WTC11 (cell line): Measurements from ENCODE around the gene CYREN. TPM values are rescaled to one million over a fixed set of nuclear protein-coding genes. Genes with fewer than 3 reads are reported as not detected.
"Not testable (repeated sequence)": the region's sequence is repeated elsewhere in the genome, so short reads cannot be mapped to it uniquely, and the experiment has no call there.

Experiments
- ATAC-seq: fragments of 200-7000 bp; cut with Tn5 transposase; 2 replicates; pipeline ENCODE4 v1.10.0; 2021; ENCODE audit warnings: mild to moderate bottlenecking, moderate library complexity
- CTCF ChIA-PET: fragments of 300-600 bp; sonication (Branson Sonifier 250); formaldehyde crosslinking; loops from one replicate; lab custom pipeline; 2021; ENCODE audit warnings: antibody characterized with exemption; lab: Charles Lee
- POLR2A ChIA-PET: fragments of 350-600 bp; sonication (Branson Sonifier 250); formaldehyde crosslinking; loops from one replicate; lab custom pipeline; 2021; ENCODE audit warnings: antibody characterized with exemption; lab: Charles Lee
- DNase-seq: peaks from one replicate; pipeline ENCODE4 v3.0.0; 2021; ENCODE audit warnings: low spot score
- H3K27ac Mint-ChIP-seq: 2 replicates; pipeline ENCODE4 v1.8.0; 2021; ENCODE audit warnings: mixed read lengths
- H3K27me3 Mint-ChIP-seq: 2 replicates; pipeline ENCODE4 v1.8.0; 2021; ENCODE audit warnings: low read depth, mild to moderate bottlenecking, moderate library complexity, mixed read lengths
- H3K36me3 Mint-ChIP-seq: 2 replicates; pipeline ENCODE4 v1.8.0; 2021; ENCODE audit warnings: mixed read lengths
- H3K4me1 Mint-ChIP-seq: 2 replicates; pipeline ENCODE4 v1.8.0; 2022; ENCODE audit warnings: mixed read lengths
- H3K4me3 Mint-ChIP-seq: 2 replicates; pipeline ENCODE4 v1.8.0; 2021; ENCODE audit warnings: mild to moderate bottlenecking, moderate library complexity, mixed read lengths
- H3K9me3 Mint-ChIP-seq: 2 replicates; pipeline ENCODE4 v1.8.0; 2021; ENCODE audit warnings: mixed read lengths
- CREM ChIP-seq: sonication (generic); formaldehyde crosslinking; IDR thresholded peaks from 2 replicates; pipeline ENCODE4 v1.8.1; 2022; ENCODE audit warnings: mild to moderate bottlenecking, missing genetic modification reagents, moderate library complexity
- FOXP1 ChIP-seq: sonication (generic); formaldehyde crosslinking; IDR thresholded peaks from 2 replicates; pipeline ENCODE4 v1.8.0; 2022; ENCODE audit warnings: missing genetic modification reagents, mild to moderate bottlenecking, moderate library complexity, borderline replicate concordance
- GRHL2 ChIP-seq: fragments of 250-450 bp; sonication (Bioruptor Pico); IDR thresholded peaks from 2 replicates; pipeline ENCODE4 v1.8.0; 2022; ENCODE audit warnings: mild to moderate bottlenecking, moderate library complexity; ENCODE audit not compliant: insufficient replicate concordance, severe bottlenecking
- NR2C2 ChIP-seq: sonication (generic); formaldehyde crosslinking; IDR thresholded peaks from 2 replicates; pipeline ENCODE4 v1.8.0; 2022; ENCODE audit warnings: mild to moderate bottlenecking, missing genetic modification reagents
- RELA ChIP-seq: sonication (generic); formaldehyde crosslinking; IDR thresholded peaks from 2 replicates; pipeline ENCODE4 v1.8.1; 2022; ENCODE audit warnings: missing genetic modification reagents, mild to moderate bottlenecking, borderline replicate concordance
- SP1 ChIP-seq: sonication (generic); formaldehyde crosslinking; conservative IDR thresholded peaks from 2 replicates; pipeline ENCODE4 v1.8.1; 2022; ENCODE audit warnings: missing genetic modification reagents
- TEAD1 ChIP-seq: sonication (generic); formaldehyde crosslinking; IDR thresholded peaks from 2 replicates; pipeline ENCODE4 v1.8.0; 2022; ENCODE audit warnings: mild to moderate bottlenecking, missing genetic modification reagents
- ZNF219 ChIP-seq: sonication (generic); formaldehyde crosslinking; IDR thresholded peaks from 2 replicates; pipeline ENCODE4 v1.8.0; 2023; ENCODE audit warnings: missing genetic modification reagents, mild to moderate bottlenecking, borderline replicate concordance
- total RNA-seq: library from RNA; stranded (reverse); gene quantifications from 3 replicates; pipeline ENCODE4 v1.2.3, GENCODE V29; 2021
- TF ChIP-seq, protein P1 (sequence below): fragments of 250-450 bp; sonication (Bioruptor Pico); conservative IDR thresholded peaks from 2 replicates; pipeline ENCODE4 v1.9.0; 2021; ENCODE audit warnings: mild to moderate bottlenecking
- TF ChIP-seq, protein P2 (sequence below): fragments of 250-450 bp; sonication (Bioruptor Pico); IDR thresholded peaks from 2 replicates; pipeline ENCODE4 v1.9.0; 2021; ENCODE audit warnings: mild to moderate bottlenecking, borderline replicate concordance
- TF ChIP-seq, protein P3 (sequence below): sonication (generic); formaldehyde crosslinking; IDR thresholded peaks from 2 replicates; pipeline ENCODE4 v1.8.0; 2022; ENCODE audit warnings: mild to moderate bottlenecking, missing genetic modification reagents
- TF ChIP-seq, protein P4 (sequence below): fragments of 200-600 bp; IDR thresholded peaks from 2 replicates; pipeline ENCODE4 v1.8.0; 2022; ENCODE audit warnings: antibody characterized with exemption
- TF ChIP-seq, protein P5 (sequence below): sonication (generic); formaldehyde crosslinking; IDR thresholded peaks from 2 replicates; pipeline ENCODE4 v1.8.1; 2022; ENCODE audit warnings: low read depth, missing genetic modification reagents, borderline replicate concordance
- TF ChIP-seq, protein P6 (sequence below): fragments of 250-450 bp; sonication (Bioruptor Pico); IDR thresholded peaks from 2 replicates; pipeline ENCODE4 v1.8.0; 2021; ENCODE audit warnings: mild to moderate bottlenecking

Gene CYREN
- total RNA-seq, 1 experiment from 2014 or later, result 37.9 TPM

DNA sequence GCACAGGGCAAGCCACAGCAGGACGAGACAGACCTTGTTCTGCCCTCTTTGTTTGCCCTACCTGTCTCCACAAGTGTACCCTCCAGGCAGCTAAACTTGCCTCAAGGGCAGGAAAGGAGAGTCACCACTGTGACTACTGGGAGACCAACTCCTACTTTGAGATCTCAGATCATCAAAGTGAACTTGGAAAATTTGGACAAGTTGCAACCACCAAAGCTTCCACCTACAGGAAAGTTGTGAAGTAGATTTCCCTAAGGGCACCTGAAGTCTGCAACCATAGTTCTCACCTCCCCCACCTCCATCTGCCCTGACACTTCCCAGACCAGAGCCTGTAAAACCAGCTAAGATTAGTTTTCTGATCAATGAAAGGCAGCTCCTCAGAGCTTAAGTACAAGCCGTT lies 43.3 kb upstream of the CYREN start (continued):
- TF ChIP-seq, protein P1, sequence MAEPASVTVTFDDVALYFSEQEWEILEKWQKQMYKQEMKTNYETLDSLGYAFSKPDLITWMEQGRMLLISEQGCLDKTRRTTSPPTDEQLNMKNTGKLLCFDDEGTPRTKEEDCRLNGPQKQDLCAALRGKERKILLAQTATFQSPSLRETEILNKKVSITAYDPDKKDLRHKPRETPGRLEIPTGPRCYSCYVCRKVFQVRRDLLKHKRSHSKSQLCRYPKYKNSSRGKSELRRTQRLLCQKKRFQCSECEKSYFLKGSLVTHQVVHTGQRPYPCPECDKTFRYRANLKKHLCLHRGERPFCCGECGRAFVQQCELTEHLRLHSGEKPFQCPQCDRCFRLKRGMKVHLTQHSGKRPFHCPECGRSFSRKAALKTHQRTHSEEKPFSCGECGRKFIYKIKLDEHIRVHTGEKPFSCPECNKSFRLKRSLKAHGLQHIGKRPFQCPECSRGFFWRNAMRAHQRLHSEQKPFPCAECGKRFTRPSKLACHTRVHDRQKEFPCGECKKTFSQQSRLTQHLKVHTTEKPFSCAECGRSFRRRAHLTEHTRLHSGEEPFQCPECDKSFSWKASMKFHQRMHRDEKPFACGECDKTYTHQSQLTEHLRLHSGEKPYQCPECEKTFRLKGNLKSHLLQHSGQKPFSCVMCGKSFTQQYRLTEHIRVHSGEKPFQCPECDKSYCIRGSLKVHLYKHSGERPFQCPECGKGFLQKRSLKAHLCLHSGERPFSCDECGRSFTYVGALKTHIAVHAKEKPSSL (CRISPR knock-in tag), result no peak
- no peak for TF ChIP-seq ZNF219 (CRISPR knock-in tag)

DNA sequence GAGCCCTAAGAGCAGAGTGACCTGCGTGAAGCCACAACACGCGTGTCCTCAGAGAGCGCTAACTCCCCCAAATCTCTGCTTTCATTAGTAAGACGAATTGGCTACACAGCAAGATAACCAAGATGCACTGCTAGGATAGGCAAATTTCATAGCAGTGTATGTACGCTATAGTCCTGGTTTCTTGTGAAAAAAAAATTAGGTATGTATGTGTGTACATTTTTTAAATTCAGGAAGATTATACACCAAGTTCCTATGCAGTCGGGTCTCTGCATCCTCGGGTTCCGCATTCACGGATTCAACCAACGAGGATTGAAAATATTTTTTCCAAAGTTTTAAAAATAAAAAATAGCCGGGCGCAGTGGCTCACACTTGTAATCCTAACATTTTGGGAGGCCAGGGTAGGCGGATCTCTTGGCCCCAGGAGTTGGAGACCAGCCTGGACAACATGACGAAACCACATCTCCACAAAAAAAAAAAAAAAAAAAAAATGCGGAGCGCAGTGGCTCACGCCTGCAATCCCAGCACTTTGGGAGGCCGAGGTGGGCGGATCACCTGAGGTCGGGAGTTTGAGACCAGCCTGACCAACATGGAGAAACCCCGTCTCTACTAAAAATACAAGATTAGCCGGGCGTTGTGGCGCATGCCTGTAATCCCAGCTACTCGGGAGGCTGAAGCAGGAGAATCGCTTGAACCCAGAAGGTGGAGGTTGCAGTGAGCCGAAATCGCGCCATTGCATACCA lies 41.6 kb upstream of the CYREN start:
- Mint-ChIP-seq H3K4me1 (peaks cover 20% of the 10 kb centered on the region), H3K27me3 (peaks cover 15% of the 10 kb centered on the region), H3K4me3 (peak overlapping the region; percentile 88), H3K27ac (peak overlapping the region; percentile 63; the same call in 1 of the 2 replicates)
- H3K9me3 Mint-ChIP-seq, ATAC-seq, DNase-seq, H3K36me3 Mint-ChIP-seq, POLR2A ChIA-PET: not testable (repeated sequence)
- CTCF ChIA-PET, result interaction anchor here (0.8 to 2.3 kb wide), 5 partner anchors 9 to 226 kb away, joined by 3 to 8 read pairs (median 4); partner anchors contain the start of genes AGBL3 and CYREN

DNA sequence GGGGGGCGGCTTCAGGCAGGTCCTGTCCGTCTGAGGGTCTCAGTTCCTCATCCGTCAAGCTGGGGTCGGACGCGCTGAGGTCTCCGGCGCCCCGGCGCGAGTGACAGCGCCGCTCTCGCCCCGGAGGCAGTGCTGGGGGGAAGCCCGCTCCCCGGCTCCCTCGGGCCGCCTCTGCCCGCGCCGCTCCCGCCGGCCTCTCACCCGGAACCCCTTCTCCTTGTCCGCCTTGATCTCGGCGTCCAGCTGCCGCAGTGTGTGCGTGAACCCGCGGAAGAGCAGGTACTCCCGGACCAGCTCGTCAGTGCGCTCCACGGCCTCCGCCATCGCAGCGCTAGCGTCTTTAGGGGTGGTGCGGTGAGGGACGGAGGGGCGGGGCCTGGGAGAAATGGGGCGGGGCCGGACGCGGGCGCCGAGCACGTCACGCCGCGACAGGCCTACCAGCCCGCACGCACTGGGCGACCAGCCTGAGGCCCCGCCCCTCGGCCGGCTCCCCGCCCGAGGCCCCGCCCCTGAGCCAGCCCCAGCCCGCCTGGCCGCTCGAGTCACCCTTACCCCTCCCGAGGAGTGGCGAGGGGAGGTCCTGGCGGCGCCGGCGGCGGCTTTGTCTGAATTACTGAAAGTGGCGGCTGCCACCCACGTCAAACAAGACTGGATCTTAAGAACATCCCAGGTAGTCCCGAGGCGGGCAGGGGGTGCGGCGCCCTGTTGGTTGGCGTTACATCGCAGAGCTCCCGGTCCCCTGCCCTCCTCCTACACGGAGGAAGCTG lies 40.9 kb upstream of the CYREN start, which contains the start of gene WDR91:
WDR91 (minus strand) TSS at position 348 of the 767 bp plus-strand sequence; CDS start at position 324, 24 bp downstream.
- CTCF ChIA-PET, result interaction anchor here (0.6 to 2.5 kb wide), 10 partner anchors 9 to 459 kb away, joined by 3 to 8 read pairs (median 4); partner anchors contain the start of genes AGBL3 and CYREN
- POLR2A ChIA-PET, result no interaction called here
- Mint-ChIP-seq H3K36me3 (no peaks in the 10 kb centered on the region), H3K4me3 (peak within 1 kb of the TSS; percentile 92), H3K9me3 (no peaks in the 10 kb centered on the region), H3K4me1 (peaks cover 20% of the 10 kb centered on the region), H3K27ac (peak within 1 kb of the TSS; percentile 85), H3K27me3 (peaks cover 15% of the 10 kb centered on the region)
- peak; percentile 97 for DNase-seq
- TF ChIP-seq SP1 (CRISPR knock-in tag), result peak; percentile 86
- TF ChIP-seq RELA, result 0 out of 2 replicates have a peak, but pooled peaks have one; percentile 18
- TF ChIP-seq, protein P2, sequence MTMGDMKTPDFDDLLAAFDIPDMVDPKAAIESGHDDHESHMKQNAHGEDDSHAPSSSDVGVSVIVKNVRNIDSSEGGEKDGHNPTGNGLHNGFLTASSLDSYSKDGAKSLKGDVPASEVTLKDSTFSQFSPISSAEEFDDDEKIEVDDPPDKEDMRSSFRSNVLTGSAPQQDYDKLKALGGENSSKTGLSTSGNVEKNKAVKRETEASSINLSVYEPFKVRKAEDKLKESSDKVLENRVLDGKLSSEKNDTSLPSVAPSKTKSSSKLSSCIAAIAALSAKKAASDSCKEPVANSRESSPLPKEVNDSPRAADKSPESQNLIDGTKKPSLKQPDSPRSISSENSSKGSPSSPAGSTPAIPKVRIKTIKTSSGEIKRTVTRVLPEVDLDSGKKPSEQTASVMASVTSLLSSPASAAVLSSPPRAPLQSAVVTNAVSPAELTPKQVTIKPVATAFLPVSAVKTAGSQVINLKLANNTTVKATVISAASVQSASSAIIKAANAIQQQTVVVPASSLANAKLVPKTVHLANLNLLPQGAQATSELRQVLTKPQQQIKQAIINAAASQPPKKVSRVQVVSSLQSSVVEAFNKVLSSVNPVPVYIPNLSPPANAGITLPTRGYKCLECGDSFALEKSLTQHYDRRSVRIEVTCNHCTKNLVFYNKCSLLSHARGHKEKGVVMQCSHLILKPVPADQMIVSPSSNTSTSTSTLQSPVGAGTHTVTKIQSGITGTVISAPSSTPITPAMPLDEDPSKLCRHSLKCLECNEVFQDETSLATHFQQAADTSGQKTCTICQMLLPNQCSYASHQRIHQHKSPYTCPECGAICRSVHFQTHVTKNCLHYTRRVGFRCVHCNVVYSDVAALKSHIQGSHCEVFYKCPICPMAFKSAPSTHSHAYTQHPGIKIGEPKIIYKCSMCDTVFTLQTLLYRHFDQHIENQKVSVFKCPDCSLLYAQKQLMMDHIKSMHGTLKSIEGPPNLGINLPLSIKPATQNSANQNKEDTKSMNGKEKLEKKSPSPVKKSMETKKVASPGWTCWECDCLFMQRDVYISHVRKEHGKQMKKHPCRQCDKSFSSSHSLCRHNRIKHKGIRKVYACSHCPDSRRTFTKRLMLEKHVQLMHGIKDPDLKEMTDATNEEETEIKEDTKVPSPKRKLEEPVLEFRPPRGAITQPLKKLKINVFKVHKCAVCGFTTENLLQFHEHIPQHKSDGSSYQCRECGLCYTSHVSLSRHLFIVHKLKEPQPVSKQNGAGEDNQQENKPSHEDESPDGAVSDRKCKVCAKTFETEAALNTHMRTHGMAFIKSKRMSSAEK, result no peak
- TF ChIP-seq, protein P3, sequence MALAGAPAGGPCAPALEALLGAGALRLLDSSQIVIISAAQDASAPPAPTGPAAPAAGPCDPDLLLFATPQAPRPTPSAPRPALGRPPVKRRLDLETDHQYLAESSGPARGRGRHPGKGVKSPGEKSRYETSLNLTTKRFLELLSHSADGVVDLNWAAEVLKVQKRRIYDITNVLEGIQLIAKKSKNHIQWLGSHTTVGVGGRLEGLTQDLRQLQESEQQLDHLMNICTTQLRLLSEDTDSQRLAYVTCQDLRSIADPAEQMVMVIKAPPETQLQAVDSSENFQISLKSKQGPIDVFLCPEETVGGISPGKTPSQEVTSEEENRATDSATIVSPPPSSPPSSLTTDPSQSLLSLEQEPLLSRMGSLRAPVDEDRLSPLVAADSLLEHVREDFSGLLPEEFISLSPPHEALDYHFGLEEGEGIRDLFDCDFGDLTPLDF, result 0 out of 2 replicates have a peak, but pooled peaks have one; percentile 19
- TF ChIP-seq FOXP1 (CRISPR knock-in tag), result peak; percentile 88
- TF ChIP-seq NR2C2 (CRISPR knock-in tag), result no peak
- 0 out of 2 replicates have a peak, but pooled peaks have one; percentile 8 for TF ChIP-seq TEAD1 (CRISPR knock-in tag)
- ATAC-seq, result peak; percentile 96

DNA sequence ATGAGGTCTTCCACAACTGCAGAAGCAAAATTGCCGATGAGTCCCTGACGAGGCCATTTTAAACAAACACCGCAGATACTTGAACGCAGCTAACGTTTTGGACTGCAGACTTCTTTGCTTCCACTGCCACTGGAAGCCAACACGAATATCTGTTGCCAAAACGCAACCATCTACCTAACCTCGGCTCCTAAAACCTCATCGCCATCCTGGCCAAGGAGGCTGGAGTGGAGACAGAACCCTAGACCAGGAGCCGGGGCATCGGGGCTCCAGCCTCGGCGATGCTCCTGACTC lies 40.3 kb upstream of the CYREN start:
- Mint-ChIP-seq H3K9me3 (no peaks in the 10 kb centered on the region), H3K27me3 (peaks cover 15% of the 10 kb centered on the region), H3K4me3 (peak overlapping the region; percentile 92), H3K36me3 (no peaks in the 10 kb centered on the region), H3K4me1 (peaks cover 20% of the 10 kb centered on the region), H3K27ac (no peak overlapping the region)
- ChIA-PET CTCF (interaction anchor here (0.6 to 2.5 kb wide), 9 partner anchors 8 to 752 kb away, joined by 3 to 8 read pairs (median 4); partner anchors contain the start of genes AGBL3 and CYREN), POLR2A (no interaction called here)
- DNase-seq, result no peak
- ATAC-seq, result no peak; the same call in 1 of the 2 replicates
- TF ChIP-seq, protein P4, sequence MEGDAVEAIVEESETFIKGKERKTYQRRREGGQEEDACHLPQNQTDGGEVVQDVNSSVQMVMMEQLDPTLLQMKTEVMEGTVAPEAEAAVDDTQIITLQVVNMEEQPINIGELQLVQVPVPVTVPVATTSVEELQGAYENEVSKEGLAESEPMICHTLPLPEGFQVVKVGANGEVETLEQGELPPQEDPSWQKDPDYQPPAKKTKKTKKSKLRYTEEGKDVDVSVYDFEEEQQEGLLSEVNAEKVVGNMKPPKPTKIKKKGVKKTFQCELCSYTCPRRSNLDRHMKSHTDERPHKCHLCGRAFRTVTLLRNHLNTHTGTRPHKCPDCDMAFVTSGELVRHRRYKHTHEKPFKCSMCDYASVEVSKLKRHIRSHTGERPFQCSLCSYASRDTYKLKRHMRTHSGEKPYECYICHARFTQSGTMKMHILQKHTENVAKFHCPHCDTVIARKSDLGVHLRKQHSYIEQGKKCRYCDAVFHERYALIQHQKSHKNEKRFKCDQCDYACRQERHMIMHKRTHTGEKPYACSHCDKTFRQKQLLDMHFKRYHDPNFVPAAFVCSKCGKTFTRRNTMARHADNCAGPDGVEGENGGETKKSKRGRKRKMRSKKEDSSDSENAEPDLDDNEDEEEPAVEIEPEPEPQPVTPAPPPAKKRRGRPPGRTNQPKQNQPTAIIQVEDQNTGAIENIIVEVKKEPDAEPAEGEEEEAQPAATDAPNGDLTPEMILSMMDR, result no peak
- TF ChIP-seq GRHL2 (CRISPR knock-in tag) (no peak), CREM (CRISPR knock-in tag) (no peak)
- TF ChIP-seq, protein P5, sequence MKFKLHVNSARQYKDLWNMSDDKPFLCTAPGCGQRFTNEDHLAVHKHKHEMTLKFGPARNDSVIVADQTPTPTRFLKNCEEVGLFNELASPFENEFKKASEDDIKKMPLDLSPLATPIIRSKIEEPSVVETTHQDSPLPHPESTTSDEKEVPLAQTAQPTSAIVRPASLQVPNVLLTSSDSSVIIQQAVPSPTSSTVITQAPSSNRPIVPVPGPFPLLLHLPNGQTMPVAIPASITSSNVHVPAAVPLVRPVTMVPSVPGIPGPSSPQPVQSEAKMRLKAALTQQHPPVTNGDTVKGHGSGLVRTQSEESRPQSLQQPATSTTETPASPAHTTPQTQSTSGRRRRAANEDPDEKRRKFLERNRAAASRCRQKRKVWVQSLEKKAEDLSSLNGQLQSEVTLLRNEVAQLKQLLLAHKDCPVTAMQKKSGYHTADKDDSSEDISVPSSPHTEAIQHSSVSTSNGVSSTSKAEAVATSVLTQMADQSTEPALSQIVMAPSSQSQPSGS (CRISPR knock-in tag), result no peak
- TF ChIP-seq, protein P6, sequence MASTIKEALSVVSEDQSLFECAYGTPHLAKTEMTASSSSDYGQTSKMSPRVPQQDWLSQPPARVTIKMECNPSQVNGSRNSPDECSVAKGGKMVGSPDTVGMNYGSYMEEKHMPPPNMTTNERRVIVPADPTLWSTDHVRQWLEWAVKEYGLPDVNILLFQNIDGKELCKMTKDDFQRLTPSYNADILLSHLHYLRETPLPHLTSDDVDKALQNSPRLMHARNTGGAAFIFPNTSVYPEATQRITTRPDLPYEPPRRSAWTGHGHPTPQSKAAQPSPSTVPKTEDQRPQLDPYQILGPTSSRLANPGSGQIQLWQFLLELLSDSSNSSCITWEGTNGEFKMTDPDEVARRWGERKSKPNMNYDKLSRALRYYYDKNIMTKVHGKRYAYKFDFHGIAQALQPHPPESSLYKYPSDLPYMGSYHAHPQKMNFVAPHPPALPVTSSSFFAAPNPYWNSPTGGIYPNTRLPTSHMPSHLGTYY (CRISPR knock-in tag), result no peak
